ENCODE measurements around the gene DPPA3. TPM values are rescaled to one million over a fixed set of nuclear protein-coding genes. Genes with fewer than 3 reads are reported as not detected.

The DPPA3 gene
- total and polyA plus RNA-seq, 9 of the 15 experiments (the other 6 are each of a cell fraction or from before 2014, with no cell fraction given): not detected

DNA sequence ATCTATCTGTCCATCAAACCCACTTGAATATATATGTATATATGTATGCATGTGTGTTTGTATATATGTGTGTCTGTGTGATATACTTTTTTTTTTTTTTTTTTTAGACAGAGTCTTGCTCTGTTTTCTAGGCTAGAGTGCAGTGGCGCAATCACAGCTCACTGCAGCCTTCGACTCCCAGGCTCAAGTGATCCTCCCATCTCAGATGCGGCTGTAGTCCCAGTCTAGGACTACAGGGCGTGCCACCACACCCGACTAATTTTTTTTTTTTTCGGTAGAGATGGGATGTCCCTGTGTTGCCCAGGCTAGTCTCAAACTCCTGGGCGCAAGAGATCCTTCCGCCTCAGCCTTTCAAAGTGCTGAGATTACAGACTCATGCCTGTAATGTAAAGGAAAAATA, 32.5 kb upstream of the DPPA3 start:
- no peak overlapping the region for H3K27ac ChIP-seq (ENCODE audit: extremely low read depth, low read depth, low read length)
- no peaks in the 10 kb centered on the region for H3K9me3 ChIP-seq (replicated peaks; ENCODE audit: control insufficient read depth, insufficient read depth, low read depth, low read length)
- H3K27me3 ChIP-seq (ENCODE audit: control insufficient read depth in 2 of 2, insufficient read depth in 2 of 2, low read length in 2 of 2): peaks cover 0 to 4% of the 10 kb centered on the region in 2 experiments; a peak in 1 of 5 replicates
- no TSS peak for BruUV-seq (replicated peaks)
- no peaks in the 10 kb centered on the region for H3K79me2 ChIP-seq (ENCODE audit: control insufficient read depth, insufficient read depth, low read length)
- H3K4me1 ChIP-seq (replicated peaks in 1 of 2; ENCODE audit: control insufficient read depth in 2 of 2, insufficient read depth in 2 of 2, low read length in 2 of 2): no peaks in the 10 kb centered on the region; a peak in 1 of 5 replicates
- no peaks in the 10 kb centered on the region for H3K9me1 ChIP-seq (ENCODE audit: control insufficient read depth, insufficient read depth, low read length)
- intact Hi-C loops (cut with micrococcal nuclease) (no loop called here), in situ Hi-C loops (cut with MboI) (no loop called here)
- H3K36me3 ChIP-seq (ENCODE audit: control insufficient read depth, insufficient read depth, low read length): no peaks in the 10 kb centered on the region
- no peak overlapping the region for H3K4me3 ChIP-seq
- no peak for DNase-seq (ENCODE audit: extremely low read depth in 1 of 4, low spot score in 3 of 4)
- WGBS (ENCODE audit: insufficient coverage, low coverage, missing lambda C conversion rate): 28% methylated on average over 6 of the region's 8 CpGs
- no peak overlapping the region for H3K4me2 ChIP-seq (ENCODE audit: insufficient read depth, low read length)
- FAIRE-seq: no peak
- H4K20me1 ChIP-seq (replicated peaks; ENCODE audit: control insufficient read depth, insufficient read depth, low read length): no peaks in the 10 kb centered on the region
- ChIA-PET POLR2A (no interaction called here), CTCF (ENCODE audit: low intra/inter-chr PET ratio) (no interaction called here)
- no peak for TF ChIP-seq PHTF2 (CRISPR knock-in tag; IDR thresholded peaks at IDR 0.05)
- TF ChIP-seq NFIC (IDR thresholded peaks at IDR 0.05): no peak
- no peak for TF ChIP-seq ARNT (IDR thresholded peaks at IDR 0.05)
- TF ChIP-seq, protein P1, sequence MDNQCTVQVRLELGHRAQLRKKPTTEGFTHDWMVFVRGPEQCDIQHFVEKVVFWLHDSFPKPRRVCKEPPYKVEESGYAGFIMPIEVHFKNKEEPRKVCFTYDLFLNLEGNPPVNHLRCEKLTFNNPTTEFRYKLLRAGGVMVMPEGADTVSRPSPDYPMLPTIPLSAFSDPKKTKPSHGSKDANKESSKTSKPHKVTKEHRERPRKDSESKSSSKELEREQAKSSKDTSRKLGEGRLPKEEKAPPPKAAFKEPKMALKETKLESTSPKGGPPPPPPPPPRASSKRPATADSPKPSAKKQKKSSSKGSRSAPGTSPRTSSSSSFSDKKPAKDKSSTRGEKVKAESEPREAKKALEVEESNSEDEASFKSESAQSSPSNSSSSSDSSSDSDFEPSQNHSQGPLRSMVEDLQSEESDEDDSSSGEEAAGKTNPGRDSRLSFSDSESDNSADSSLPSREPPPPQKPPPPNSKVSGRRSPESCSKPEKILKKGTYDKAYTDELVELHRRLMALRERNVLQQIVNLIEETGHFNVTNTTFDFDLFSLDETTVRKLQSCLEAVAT (IDR thresholded peaks at IDR 0.05): no peak
- TF ChIP-seq BCOR (IDR thresholded peaks at IDR 0.05): no peak
- no peak for TF ChIP-seq ZNF24 (IDR thresholded peaks at IDR 0.05)
- TF ChIP-seq ZNF12 (CRISPR knock-in tag; IDR thresholded peaks at IDR 0.05): no peak
- no peak for TF ChIP-seq HDAC2 (IDR thresholded peaks at IDR 0.05)
- no peak for TF ChIP-seq FOXJ3 (CRISPR knock-in tag; IDR thresholded peaks at IDR 0.05)
- TF ChIP-seq L3MBTL2 (IDR thresholded peaks at IDR 0.05): no peak
- no peak for TF ChIP-seq ETV6 (IDR thresholded peaks at IDR 0.05; ENCODE audit: borderline replicate concordance in 1 of 2, low read depth in 2 of 2, low read length in 1 of 2)
- TF ChIP-seq ETV6 (CRISPR knock-in tag; IDR thresholded peaks at IDR 0.05; ENCODE audit: borderline replicate concordance): no peak
- TF ChIP-seq SNIP1 (IDR thresholded peaks at IDR 0.05; ENCODE audit: low read depth): no peak
- TF ChIP-seq, protein P2, sequence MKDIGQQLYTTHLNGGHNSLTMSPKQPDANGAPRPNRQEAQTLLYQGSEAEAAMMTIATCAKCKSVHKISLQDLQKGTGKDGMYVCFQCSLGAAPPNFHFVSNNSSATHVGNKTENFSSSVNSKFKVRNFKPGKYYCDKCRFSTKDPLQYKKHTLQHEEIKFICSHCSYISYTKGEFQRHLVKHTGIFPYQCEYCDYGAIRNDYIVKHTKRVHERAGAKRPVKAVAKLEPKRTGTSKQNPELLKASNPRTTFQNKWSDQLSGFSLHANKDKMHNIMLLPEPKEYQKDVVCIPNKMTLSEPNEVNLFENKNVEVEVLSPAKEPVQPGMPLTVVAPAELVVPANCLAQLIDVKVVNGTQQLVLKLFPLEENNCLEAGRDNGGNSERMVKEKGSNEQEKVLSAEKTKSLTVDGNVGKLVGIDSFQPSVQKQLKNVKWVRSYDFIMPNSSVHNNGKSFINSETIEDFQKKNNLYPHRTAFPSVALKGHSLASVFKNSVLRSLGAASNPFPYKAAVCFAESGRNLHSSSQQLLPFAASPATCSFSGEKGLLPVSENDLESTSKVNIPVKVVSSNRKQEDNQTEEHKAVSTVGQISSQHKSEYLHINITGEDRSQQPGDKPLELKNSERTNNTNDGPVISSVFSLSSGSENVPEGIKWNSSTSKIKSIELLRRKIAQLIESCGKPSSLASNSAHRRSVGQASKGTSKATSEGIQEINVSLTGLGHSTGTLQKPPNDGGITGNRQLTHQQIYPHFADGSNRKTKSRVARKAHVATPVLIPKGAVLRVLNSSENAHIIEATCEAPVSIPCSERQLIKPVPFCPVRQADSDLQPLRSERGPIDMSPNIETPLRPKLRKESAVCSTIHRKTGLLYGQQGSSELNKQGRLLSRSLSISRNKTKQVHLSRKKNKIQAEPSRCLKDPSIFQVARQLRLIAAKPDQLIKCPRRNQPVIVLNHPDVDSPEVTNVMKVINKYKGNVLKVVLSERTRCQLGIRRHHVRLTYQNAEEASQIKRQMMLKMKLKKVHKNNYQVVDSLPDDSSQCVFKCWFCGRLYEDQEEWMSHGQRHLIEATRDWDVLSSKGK (CRISPR knock-in tag; IDR thresholded peaks at IDR 0.05): no peak
- TF ChIP-seq ZNF780A (CRISPR knock-in tag; IDR thresholded peaks at IDR 0.05): no peak
- no peak for TF ChIP-seq PREB (CRISPR knock-in tag; IDR thresholded peaks at IDR 0.05)
- TF ChIP-seq DIDO1 (tag; IDR thresholded peaks at IDR 0.05; ENCODE audit: low read depth): no peak
- TF ChIP-seq TAF9B (IDR thresholded peaks at IDR 0.05; ENCODE audit: partially characterized antibody): no peak
- TF ChIP-seq ZNF197 (CRISPR knock-in tag; IDR thresholded peaks at IDR 0.05; ENCODE audit: low read depth): no peak
- no peak for TF ChIP-seq HMG20B (CRISPR knock-in tag; IDR thresholded peaks at IDR 0.05)
- no peak for TF ChIP-seq SAFB2 (IDR thresholded peaks at IDR 0.05; ENCODE audit: borderline replicate concordance, low read depth, low read length, severe bottlenecking)
- no peak overlapping the region for H3K9ac ChIP-seq (ENCODE audit: insufficient read depth in 1 of 2, low read depth in 2 of 2, low read length in 2 of 2)
- no peak overlapping the region for H2AFZ ChIP-seq (ENCODE audit: low read depth, low read length)
- ATAC-seq: no peak

All from K562 (cell line).